ENCODE results near the gene ZNF606.

ZNF606 gene

GRCh38 chr19:57954996-57955395, 47.6 kb downstream of the ZNF606 start:
- Histone ChIP-seq H3K9ac (ENCODE audit: low read length) (no peak overlapping the region), H3K4me2 (ENCODE audit: low read depth, low read length) (no peak overlapping the region), H3K9me2 (replicated peaks; ENCODE audit: insufficient read depth, low read length) (no peaks in the 10 kb centered on the region), H2AFZ (ENCODE audit: low read length) (no peak overlapping the region), H3K4me1 (ENCODE audit: low read length) (no peaks in the 10 kb centered on the region), H3K27me3 (replicated peaks; ENCODE audit: insufficient read depth, low read length) (no peaks in the 10 kb centered on the region), H3F3A (ENCODE audit: insufficient read depth, low read length) (no peaks in the 10 kb centered on the region), H3K36me3 (replicated peaks; ENCODE audit: insufficient read depth, low read length) (no peaks in the 10 kb centered on the region), H4K20me1 (ENCODE audit: insufficient read depth, low read length) (no peaks in the 10 kb centered on the region), H3K9me3 (replicated peaks; ENCODE audit: insufficient read depth, low read length) (no peaks in the 10 kb centered on the region), H3K4me3 (ENCODE audit: low read length) (no peak overlapping the region), H3K79me2 (ENCODE audit: low read length) (no peaks in the 10 kb centered on the region), H3K27ac (ENCODE audit: low read length) (no peak overlapping the region)
- no peak for DNase-seq
- no peak for TF ChIP-seq EZH2phosphoT487 (IDR thresholded peaks at IDR 0.05; ENCODE audit: low read length)
- TF ChIP-seq EZH2 (optimal IDR thresholded peaks at IDR 0.05; ENCODE audit: low read depth, low read length) = no peak
- TF ChIP-seq, protein P1, sequence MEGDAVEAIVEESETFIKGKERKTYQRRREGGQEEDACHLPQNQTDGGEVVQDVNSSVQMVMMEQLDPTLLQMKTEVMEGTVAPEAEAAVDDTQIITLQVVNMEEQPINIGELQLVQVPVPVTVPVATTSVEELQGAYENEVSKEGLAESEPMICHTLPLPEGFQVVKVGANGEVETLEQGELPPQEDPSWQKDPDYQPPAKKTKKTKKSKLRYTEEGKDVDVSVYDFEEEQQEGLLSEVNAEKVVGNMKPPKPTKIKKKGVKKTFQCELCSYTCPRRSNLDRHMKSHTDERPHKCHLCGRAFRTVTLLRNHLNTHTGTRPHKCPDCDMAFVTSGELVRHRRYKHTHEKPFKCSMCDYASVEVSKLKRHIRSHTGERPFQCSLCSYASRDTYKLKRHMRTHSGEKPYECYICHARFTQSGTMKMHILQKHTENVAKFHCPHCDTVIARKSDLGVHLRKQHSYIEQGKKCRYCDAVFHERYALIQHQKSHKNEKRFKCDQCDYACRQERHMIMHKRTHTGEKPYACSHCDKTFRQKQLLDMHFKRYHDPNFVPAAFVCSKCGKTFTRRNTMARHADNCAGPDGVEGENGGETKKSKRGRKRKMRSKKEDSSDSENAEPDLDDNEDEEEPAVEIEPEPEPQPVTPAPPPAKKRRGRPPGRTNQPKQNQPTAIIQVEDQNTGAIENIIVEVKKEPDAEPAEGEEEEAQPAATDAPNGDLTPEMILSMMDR (IDR thresholded peaks at IDR 0.05; ENCODE audit: low read length) = no peak

- Histone ChIP-seq H3K27ac (ENCODE audit: low read length) (no peak overlapping the region), H3K9me3 (replicated peaks; ENCODE audit: insufficient read depth, low read length) (no peaks in the 10 kb centered on the region), H3K4me3 (ENCODE audit: low read length) (no peak overlapping the region), H3K79me2 (ENCODE audit: low read length) (no peaks in the 10 kb centered on the region), H3K4me2 (ENCODE audit: low read depth, low read length) (no peak overlapping the region), H3K27me3 (replicated peaks; ENCODE audit: insufficient read depth, low read length) (no peaks in the 10 kb centered on the region), H3K4me1 (ENCODE audit: low read length) (no peaks in the 10 kb centered on the region), H3K36me3 (replicated peaks; ENCODE audit: insufficient read depth, low read length) (no peaks in the 10 kb centered on the region), H3F3A (ENCODE audit: insufficient read depth, low read length) (no peaks in the 10 kb centered on the region), H4K20me1 (ENCODE audit: insufficient read depth, low read length) (no peaks in the 10 kb centered on the region), H2AFZ (ENCODE audit: low read length) (no peak overlapping the region), H3K9me2 (replicated peaks; ENCODE audit: insufficient read depth, low read length) (no peaks in the 10 kb centered on the region), H3K9ac (ENCODE audit: low read length) (no peak overlapping the region)
- no peak for TF ChIP-seq EZH2phosphoT487 (IDR thresholded peaks at IDR 0.05; ENCODE audit: low read length)
- TF ChIP-seq EZH2 (optimal IDR thresholded peaks at IDR 0.05; ENCODE audit: low read depth, low read length) = no peak
- TF ChIP-seq, protein P1 (IDR thresholded peaks at IDR 0.05; ENCODE audit: low read length) = no peak
- no peak for DNase-seq
Measured at GRCh38 chr19:57949702-57950101, 52.9 kb downstream of the ZNF606 start.

DNA sequence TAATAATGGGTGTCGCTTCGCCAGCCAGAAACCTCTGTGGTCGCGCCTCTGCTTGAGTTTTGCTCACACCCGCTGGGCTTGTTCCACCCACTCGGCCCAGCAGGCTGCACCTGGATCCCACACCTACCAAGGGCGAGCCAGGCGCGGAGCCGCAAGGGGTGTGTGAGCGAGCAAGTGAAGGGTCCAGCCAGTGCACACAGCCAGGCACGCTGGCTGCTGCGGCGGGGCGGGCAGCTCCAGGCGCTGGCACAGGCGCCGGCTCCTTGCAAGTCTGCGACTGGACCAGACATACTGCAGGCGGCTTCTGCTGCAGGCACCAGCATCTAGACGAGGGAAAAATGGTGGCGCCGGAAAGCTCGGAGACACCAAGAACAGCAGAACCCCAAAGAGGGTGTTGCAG, 53.3 kb downstream of the ZNF606 start:
- Histone ChIP-seq H3K27ac (ENCODE audit: low read length) (no peak overlapping the region), H3F3A (ENCODE audit: insufficient read depth, low read length) (no peaks in the 10 kb centered on the region), H3K9ac (ENCODE audit: low read length) (no peak overlapping the region), H3K27me3 (replicated peaks; ENCODE audit: insufficient read depth, low read length) (no peaks in the 10 kb centered on the region), H3K4me1 (ENCODE audit: low read length) (no peaks in the 10 kb centered on the region), H4K20me1 (ENCODE audit: insufficient read depth, low read length) (no peaks in the 10 kb centered on the region), H3K9me2 (replicated peaks; ENCODE audit: insufficient read depth, low read length) (no peaks in the 10 kb centered on the region), H3K79me2 (ENCODE audit: low read length) (no peaks in the 10 kb centered on the region), H3K36me3 (replicated peaks; ENCODE audit: insufficient read depth, low read length) (no peaks in the 10 kb centered on the region), H3K4me3 (ENCODE audit: low read length) (no peak overlapping the region), H2AFZ (ENCODE audit: low read length) (no peak overlapping the region), H3K4me2 (ENCODE audit: low read depth, low read length) (no peak overlapping the region), H3K9me3 (replicated peaks; ENCODE audit: insufficient read depth, low read length) (no peaks in the 10 kb centered on the region)
- no peak for TF ChIP-seq EZH2phosphoT487 (IDR thresholded peaks at IDR 0.05; ENCODE audit: low read length)
- TF ChIP-seq, protein P1 (IDR thresholded peaks at IDR 0.05; ENCODE audit: low read length) = no peak
- TF ChIP-seq EZH2 (optimal IDR thresholded peaks at IDR 0.05; ENCODE audit: low read depth, low read length) = no peak
- no peak for DNase-seq

Data from MM.1S (cell line).